ENCODE results near the gene NT5C3B.

DNA sequence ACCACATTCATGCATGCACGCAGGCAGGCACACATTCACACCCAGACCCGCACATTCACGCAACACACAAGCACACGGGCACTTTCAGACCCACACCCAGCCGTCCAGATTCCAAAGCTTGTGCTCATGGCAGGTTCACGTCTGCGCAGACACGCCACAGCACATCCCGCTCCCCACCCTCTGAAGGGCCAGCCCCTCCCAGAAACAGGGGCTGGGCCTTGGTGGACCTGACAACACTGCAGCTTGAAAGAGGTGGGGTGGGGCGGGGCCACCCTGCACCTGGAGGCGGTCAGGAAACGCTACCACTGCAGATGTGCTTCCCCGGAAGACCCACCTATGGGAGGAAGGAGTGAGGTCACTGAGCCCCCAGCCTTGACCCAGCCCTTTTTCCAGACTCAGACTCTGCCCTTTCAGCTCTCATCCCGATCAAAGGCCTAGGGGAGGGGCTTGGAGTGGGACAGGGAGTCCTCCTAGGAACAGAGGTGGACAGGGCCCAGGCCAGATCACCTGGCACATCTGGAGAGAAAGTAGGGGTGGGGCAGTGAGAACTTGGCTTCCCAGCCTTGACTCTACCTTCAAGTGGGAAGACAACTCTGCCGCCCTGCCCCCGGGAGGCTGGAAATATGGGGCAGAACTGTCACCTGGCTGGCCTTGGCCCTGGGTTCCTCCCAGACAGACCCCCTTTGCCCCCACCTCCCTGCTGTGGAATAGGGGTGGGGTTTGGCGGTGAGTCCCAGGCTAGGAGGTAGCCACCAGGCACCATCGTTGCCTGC lies 35.2 kb downstream of the NT5C3B start:
- TF ChIP-seq POLR2AphosphoS5 (IDR thresholded peaks at IDR 0.05) = no peak
- TF ChIP-seq, protein P1, sequence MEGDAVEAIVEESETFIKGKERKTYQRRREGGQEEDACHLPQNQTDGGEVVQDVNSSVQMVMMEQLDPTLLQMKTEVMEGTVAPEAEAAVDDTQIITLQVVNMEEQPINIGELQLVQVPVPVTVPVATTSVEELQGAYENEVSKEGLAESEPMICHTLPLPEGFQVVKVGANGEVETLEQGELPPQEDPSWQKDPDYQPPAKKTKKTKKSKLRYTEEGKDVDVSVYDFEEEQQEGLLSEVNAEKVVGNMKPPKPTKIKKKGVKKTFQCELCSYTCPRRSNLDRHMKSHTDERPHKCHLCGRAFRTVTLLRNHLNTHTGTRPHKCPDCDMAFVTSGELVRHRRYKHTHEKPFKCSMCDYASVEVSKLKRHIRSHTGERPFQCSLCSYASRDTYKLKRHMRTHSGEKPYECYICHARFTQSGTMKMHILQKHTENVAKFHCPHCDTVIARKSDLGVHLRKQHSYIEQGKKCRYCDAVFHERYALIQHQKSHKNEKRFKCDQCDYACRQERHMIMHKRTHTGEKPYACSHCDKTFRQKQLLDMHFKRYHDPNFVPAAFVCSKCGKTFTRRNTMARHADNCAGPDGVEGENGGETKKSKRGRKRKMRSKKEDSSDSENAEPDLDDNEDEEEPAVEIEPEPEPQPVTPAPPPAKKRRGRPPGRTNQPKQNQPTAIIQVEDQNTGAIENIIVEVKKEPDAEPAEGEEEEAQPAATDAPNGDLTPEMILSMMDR (IDR thresholded peaks at IDR 0.05) = no peak

Measured in esophagus muscularis mucosa (tissue), 3 donors.